Right atrium auricular region (tissue), 2 donors: ENCODE measurements around the gene CCR3. TPM values are rescaled to one million over a fixed set of nuclear protein-coding genes. Genes with fewer than 3 reads are reported as not detected.

ENCODE experiments used
- DNase-seq: peaks from one replicate; pipeline ENCODE4 v3.0.0-alpha.2; 2019; ENCODE audit warnings: low spot score
- H3K27ac ChIP-seq, 2 donors: fragments of 200-600 bp; sonication (generic); 1 replicate in 1 of 2; 2 replicates in 1 of 2; pipeline ENCODE4 v1.5.1; 2016 to 2019
- H3K27me3 ChIP-seq, 2 donors: fragments of 200-600 bp; sonication (generic); one replicate each; pipeline versions ENCODE4 v1.5.1 to v1.6.0; 2017 to 2019
- H3K36me3 ChIP-seq: fragments of 200-600 bp; sonication (generic); one replicate; pipeline ENCODE4 v1.5.1; 2016
- H3K4me1 ChIP-seq, 2 donors: fragments of 200-600 bp; sonication (generic); one replicate each; pipeline versions ENCODE4 v1.5.1 to v1.6.0; 2017 to 2019
- H3K4me3 ChIP-seq, 2 donors: fragments of 200-600 bp; sonication (generic); 1 replicate in 1 of 2; 2 replicates in 1 of 2; pipeline ENCODE4 v1.5.1; 2017 to 2019; ENCODE audit warnings: mild to moderate bottlenecking in 1 of 2, moderate library complexity in 1 of 2
- H3K9me3 ChIP-seq, 2 donors: fragments of 200-600 bp; sonication (generic); one replicate each; pipeline ENCODE4 v1.5.1; 2019
- total RNA-seq, 2 donors: library from RNA; depleted of rRNA; stranded (reverse); fragments of >200 nt; gene quantifications; one replicate each; pipeline ENCODE4 v1.1.0, GENCODE V29; 2016
- TF ChIP-seq, protein P1 (sequence below), 2 donors: fragments of 200-600 bp; sonication (generic); IDR thresholded peaks; one replicate each; pipeline ENCODE4 v1.5.1; 2019; ENCODE audit warnings: antibody characterized with exemption in 2 of 2

Gene CCR3
- total RNA-seq, 2 donors from 2014 or later: not detected

- DNase-seq: no peak
- TF ChIP-seq, protein P1, sequence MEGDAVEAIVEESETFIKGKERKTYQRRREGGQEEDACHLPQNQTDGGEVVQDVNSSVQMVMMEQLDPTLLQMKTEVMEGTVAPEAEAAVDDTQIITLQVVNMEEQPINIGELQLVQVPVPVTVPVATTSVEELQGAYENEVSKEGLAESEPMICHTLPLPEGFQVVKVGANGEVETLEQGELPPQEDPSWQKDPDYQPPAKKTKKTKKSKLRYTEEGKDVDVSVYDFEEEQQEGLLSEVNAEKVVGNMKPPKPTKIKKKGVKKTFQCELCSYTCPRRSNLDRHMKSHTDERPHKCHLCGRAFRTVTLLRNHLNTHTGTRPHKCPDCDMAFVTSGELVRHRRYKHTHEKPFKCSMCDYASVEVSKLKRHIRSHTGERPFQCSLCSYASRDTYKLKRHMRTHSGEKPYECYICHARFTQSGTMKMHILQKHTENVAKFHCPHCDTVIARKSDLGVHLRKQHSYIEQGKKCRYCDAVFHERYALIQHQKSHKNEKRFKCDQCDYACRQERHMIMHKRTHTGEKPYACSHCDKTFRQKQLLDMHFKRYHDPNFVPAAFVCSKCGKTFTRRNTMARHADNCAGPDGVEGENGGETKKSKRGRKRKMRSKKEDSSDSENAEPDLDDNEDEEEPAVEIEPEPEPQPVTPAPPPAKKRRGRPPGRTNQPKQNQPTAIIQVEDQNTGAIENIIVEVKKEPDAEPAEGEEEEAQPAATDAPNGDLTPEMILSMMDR (IDR thresholded peaks at IDR 0.05): no peak
- no peak overlapping the region for H3K4me3 ChIP-seq
- no peaks in the 10 kb centered on the region for H3K36me3 ChIP-seq
- H3K9me3 ChIP-seq: no peaks in the 10 kb centered on the region
- no peak overlapping the region for H3K27ac ChIP-seq
- H3K27me3 ChIP-seq: no peaks in the 10 kb centered on the region
- no peaks in the 10 kb centered on the region for H3K4me1 ChIP-seq
These were observed 29.1 kb upstream of the CCR3 start for GRCh38 chr3:46213201-46213600.

DNA sequence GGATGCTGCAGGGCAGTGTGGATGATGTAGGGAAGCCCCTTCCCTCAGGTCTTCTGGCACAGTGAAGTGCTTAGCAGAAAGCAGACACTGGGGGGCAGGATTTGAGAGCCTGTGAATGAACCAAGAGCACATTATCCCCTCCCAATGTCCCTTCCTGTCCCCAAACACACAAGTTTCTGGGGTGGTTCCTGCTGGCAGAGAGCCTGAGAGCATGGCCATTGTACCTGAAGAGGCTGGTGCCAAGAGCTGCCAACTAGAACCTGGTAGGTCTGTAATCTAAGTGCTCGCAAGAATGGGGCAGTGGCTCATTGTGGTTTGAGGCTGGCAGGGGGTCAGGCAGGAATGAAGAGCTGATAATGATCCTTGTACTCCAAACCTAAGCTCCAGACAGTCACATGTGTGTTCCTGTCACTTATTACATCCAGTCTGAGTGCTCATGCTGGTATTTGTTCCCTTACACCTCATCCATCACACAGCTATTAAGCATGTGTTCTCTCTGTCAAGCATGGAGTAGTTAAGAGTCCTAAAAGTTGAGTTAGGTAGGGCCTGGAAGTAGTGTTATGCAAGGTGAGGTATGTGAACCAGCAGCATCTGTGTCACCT lies 27.4 kb upstream of the CCR3 start:
- TF ChIP-seq, protein P1 (IDR thresholded peaks at IDR 0.05): peak in 1 of 2 donors; percentile 21
- no peak for DNase-seq
- H3K27ac ChIP-seq: no peak overlapping the region
- no peaks in the 10 kb centered on the region for H3K4me1 ChIP-seq
- peaks cover 0 to 5% of the 10 kb centered on the region in 2 donors for H3K9me3 ChIP-seq
- no peaks in the 10 kb centered on the region for H3K36me3 ChIP-seq
- no peaks in the 10 kb centered on the region for H3K27me3 ChIP-seq
- no peak overlapping the region for H3K4me3 ChIP-seq

- TF ChIP-seq, protein P1 (IDR thresholded peaks at IDR 0.05): no peak
- Histone ChIP-seq H3K4me3 (no peak overlapping the region), H3K4me1 (no peaks in the 10 kb centered on the region), H3K36me3 (no peaks in the 10 kb centered on the region), H3K9me3 (peaks cover 0 to 8% of the 10 kb centered on the region in 2 donors), H3K27ac (no peak overlapping the region), H3K27me3 (no peaks in the 10 kb centered on the region)
- no peak for DNase-seq
These were observed 26.3 kb upstream of the CCR3 start for GRCh38 chr3:46215810-46216414.

DNA sequence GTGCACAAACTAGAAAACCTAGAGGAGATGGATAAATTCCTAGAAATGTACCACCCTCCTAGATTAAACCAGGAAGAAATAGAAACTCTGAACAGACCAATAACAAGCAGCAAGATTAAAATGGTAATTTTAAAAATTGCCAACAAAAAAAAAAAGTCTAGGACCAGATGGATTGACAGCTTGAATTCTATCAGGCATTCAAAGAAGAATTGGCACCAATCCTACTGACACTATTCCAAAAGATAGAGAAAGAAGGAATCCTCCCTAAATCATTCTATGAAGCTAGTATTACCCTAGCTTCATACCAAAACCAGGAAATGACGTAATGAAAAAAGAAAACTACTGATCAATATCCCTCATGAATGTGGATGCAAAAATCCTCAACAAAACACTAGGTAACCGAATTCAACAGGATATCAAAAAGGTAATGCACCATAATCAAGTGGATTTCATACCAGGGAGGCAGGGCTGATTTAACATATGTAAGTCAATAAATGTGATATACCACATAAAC lies 24.0 kb upstream of the CCR3 start:
- no peaks in the 10 kb centered on the region for H3K4me1 ChIP-seq
- no peak overlapping the region for H3K4me3 ChIP-seq
- no peak overlapping the region for H3K27ac ChIP-seq
- H3K36me3 ChIP-seq: no peaks in the 10 kb centered on the region
- TF ChIP-seq, protein P1 (IDR thresholded peaks at IDR 0.05): no peak
- no peak for DNase-seq
- peaks cover 0 to 8% of the 10 kb centered on the region in 2 donors for H3K9me3 ChIP-seq
- no peaks in the 10 kb centered on the region for H3K27me3 ChIP-seq

DNA sequence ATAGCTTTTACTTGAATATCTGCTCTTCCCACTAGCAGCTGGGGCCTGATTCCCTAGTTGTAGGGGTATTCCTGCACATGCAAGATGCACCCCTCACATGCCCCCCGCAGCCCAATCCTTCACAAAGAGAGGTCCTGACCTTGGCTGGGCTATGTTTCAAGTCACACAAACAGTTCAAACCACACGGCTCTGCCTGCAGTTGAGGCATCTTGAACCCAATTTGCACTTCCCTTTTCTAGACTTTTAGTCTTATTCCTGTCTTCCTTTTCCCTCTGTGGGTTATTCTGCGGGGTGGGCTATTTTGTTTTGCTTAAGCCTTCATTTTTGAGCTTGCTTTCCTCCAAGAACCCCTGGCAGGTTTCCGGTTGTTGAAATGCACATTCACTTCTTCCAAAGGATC lies 20.9 kb upstream of the CCR3 start:
- no peak for DNase-seq
- Histone ChIP-seq H3K4me1 (no peaks in the 10 kb centered on the region), H3K27me3 (no peaks in the 10 kb centered on the region), H3K9me3 (peaks cover 0 to 16% of the 10 kb centered on the region in 2 donors), H3K36me3 (no peaks in the 10 kb centered on the region), H3K27ac (no peak overlapping the region), H3K4me3 (no peak overlapping the region)
- TF ChIP-seq, protein P1 (IDR thresholded peaks at IDR 0.05): no peak
